C1 segment of cervical spinal cord (tissue), 14 donors: ENCODE measurements around the gene YPEL1.
A peak's percentile ranks its signal among the peaks of the same experiment; 100 is the strongest.

Experiments used
- DNase-seq, 14 donors: peaks; one replicate each; lab custom pipeline; 2025; lab: John Stamatoyannopoulos, UW

The YPEL1 gene

GRCh38 chr22:21657360-21658032 is 78.1 kb downstream of the YPEL1 start:
- peak in 4 of 14 donors; percentile 4 to 45 (median 18) for DNase-seq

DNA sequence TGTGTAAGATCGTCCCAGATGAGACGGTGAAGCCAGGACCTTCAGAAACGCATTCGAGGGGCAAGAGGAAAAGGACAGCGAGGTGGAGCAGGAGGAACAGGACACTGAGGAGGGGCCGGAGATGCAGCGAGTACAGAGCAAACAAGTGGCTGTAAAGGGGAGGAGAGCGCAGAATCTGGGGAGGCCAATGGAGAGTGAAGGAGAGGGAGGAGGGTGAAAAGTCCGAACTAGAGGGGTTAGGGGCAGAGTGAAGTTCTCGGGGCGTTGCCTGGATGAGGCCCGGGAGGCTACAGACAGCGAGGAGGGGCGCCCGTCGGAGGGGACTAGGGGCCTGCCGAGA is 78.6 kb downstream of the YPEL1 start:
- no peak for DNase-seq

DNA sequence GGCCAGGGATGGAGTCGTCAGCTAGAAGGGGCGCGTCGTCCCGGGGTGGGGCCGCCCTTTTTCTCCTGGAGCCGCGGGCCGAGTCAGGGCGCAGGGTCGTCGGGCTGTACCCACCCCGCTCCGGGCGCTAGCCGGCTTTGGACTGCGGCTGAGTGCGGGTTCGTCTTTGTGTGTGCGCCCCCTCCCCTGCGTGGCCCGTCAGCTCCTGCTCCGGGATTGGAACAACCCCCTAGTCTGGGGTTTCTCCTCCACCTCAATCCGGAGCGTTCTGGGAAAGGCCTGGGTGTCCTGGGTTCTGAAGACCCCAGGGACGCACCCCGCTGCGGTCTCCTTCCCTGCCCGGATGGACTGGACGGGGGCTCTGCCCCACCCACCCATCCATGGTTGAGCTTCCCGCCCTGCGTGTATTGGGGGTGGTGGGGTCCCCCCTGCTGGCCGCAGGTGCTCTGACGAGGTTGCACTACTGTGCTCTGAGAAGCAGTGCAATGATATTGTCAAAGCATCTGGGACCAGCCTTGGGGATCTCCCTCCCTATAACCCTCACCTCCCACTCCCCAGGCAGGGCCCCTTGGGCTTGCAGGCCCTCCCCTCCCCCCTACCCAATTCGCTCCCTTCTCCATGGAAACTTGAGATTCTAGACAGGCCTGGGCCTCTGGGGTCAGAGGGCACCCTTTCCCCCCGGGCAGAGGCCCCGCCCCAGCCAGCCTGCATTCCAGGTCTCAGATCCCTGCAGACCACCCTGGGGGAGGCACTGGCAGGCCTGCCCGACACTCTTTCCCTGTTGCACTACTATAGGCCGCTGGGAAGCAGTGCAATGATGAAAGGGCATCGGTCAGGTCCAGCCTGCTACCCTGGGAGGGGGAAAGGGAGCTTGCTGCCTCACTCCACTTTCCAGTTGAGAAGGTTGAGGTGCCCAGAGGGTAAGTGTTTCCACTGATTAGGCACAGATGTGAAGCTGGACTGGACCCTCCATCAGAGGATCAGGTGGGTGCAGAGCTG is 82.7 kb downstream of the YPEL1 start:
- DNase-seq = no peak

DNA sequence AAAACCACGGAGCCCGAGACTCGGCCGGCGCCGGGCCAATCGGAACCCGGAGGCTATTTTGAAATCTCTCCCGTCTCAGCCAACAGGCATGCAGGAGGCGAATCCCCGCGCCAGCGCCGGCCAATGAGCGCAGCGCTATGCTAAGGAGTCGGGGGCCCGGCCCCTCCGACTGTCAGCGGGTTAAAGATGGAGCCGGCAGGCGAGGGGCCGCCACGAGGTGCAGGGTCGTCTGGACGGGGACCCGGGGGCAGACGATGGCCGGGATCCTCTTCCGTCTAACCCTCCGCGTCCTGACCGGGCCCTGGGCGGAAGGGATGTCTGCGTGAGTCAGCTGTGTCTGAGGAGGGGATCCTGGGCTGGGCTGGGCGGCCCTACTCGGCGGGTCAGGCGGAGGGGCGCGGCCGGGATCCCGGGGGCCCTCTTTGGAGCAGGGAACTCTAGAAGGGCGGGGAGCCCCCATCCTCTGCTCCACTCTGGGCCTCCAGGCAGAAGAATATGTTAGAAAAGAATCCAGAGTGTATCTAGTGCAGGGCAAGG is 83.5 kb downstream of the YPEL1 start:
- DNase-seq = peak in 13 of 14 donors; percentile 18 to 83 (median 63)

- no peak for DNase-seq
Observed at GRCh38 chr22:21651521-21652009, 84.0 kb downstream of the YPEL1 start.

DNA sequence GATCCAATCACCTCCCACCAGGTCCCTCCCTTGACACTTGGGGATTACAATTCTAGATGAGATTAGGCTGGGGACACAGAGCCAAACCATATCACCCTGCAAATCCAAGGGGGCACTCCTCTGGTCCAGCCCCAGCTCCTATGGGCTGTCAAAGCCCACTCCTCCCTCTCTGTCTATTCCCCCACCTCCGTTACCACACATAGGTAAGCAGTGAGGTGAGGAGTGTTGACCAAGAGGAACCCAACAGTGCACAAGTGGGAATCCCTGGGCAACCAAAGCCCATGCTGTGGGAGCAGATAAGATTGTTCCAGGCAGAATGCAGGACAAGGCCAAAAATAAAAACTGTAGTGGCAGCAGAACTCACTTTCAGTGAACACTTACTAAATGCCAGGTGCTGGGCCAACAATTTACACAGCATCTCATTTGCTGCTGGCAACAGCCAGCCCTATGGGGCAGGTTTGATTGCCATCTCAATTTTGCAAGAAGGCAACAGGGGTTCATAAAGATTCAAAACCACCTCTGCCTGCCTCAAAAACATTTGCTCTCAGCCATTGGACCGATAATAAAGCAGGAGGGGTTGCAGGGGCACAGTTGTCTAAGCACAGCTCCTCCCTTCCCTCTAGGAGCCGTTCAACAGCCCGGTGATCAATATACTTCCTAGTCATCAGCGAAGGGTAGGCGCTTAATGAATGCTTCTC is 84.6 kb downstream of the YPEL1 start:
- no peak for DNase-seq

DNA sequence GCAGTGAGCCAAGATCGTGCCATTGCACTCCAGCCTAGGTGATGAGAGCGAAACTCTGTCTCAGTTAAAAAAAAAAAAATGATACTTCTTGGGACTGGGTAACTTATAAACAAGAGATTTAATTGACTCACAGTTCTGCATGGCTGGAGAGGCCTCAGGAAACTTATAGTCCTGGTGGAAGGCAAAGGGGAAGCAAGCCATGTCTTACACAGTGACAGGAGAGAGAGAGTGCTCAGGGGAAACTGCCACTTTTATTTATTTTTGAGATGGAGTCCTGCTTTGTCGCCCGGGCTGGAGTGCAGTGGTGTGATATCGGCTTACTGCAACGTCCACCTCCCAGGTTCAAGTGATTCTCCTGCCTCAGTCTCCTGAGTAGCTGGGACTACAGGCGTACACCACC is 85.3 kb downstream of the YPEL1 start:
- no peak for DNase-seq
